Frontal cortex (tissue), 4 donors: ENCODE data around the gene KIAA0040. TPM values are rescaled to one million over a fixed set of nuclear protein-coding genes. Genes with fewer than 3 reads are reported as not detected.

ENCODE experiments used
- DNase-seq, 2 donors: peaks; one replicate each; pipeline ENCODE4 v3.0.0; 2012; ENCODE audit warnings: low spot score in 2 of 2
- FAIRE-seq: peaks from 2 replicates; lab custom pipeline; 2012; peaks lifted over from hg19 to GRCh38; lab: Jason Lieb, UNC
- total RNA-seq: library from RNA; depleted of rRNA; stranded (reverse); fragments of >200 nt; gene quantifications from one replicate; pipeline ENCODE4 v1.2.3, GENCODE V29; 2014
- donor health status: control.
- donor health status: control.
- donor health status: control.

KIAA0040 gene
- total RNA-seq, 1 donor from 2014 or later: 0.41 TPM

DNA sequence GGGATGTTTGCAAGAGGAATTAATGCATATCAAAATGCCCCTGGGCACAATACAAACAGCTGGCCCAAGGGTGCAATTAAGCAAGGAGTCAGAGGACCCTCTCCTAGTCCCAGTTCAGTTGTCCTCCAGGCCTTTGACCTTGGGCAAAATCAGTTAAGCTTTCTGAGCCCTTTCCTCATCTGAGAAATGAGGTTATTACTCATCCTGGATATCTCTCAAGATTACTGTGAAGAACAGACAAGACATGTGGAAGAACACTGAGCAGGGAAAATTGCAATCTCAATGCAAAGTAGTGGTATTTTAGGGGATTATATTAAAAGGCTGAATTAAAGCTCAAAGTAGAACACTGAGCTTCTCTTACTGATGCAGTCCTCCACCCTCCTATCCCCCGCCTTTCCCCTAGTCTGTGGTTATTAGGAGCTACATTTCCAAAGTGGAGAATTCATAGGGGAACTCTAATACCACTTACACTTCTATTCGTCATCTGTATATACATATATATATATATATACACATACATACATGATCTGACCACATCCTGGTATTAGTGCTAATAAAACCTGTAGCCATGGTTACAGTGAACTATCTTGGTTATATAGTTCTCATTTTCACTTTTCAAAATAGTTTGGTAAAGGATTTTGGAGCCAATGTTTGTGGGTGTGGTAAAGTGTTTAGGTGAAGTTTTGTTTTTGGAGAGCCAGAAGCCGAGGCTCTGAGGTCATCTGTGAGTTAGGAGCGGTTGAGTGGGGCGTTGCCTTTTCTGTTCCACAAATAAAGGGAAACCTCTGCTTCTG, 18.1 kb downstream of the KIAA0040 start:
- DNase-seq (no peak), FAIRE-seq (no peak)

- FAIRE-seq: no peak
- DNase-seq: no peak
Observed at GRCh38 chr1:175173531-175173930, 19.0 kb downstream of the KIAA0040 start.

GRCh38 chr1:175172503-175172902, 20.1 kb downstream of the KIAA0040 start:
- no peak for FAIRE-seq
- no peak for DNase-seq

- no peak for FAIRE-seq
- no peak for DNase-seq
Observed at GRCh38 chr1:175171036-175171913, 21.3 kb downstream of the KIAA0040 start.

DNA sequence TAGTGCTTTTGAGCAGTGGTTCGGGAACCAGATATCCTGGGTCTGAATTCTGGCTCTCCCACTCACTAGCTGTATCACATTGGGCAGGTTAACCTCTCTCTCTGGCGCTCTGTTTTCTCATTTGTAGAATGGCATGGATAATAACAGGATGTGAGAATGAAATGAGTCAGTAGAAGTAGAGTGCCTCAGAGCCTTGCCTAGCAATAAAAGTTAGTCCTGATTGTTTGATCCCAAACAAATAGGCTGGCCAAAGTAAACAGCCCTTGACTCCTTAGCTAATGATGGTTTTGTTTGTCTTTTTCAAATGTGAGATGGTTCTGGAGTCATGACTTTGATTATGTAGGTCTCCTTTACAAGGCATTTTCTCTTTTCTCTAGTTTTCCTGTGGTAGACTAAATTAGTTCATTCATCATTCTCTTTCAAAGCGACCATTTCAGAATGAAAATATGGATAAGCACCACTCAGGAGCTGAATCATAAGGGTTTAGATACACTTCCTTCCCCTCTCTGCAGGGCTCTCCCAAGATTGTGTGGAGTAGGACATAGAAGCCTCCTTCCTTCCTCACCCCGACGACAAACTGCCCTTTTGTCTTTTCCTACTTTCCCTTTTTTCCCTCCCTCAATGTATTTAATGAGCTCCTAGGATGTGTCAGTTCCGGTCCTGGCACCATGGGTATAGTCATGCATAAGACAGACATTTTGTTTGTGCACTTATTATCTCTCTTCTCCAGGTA, 23.1 kb downstream of the KIAA0040 start:
- FAIRE-seq: no peak
- no peak for DNase-seq

DNA sequence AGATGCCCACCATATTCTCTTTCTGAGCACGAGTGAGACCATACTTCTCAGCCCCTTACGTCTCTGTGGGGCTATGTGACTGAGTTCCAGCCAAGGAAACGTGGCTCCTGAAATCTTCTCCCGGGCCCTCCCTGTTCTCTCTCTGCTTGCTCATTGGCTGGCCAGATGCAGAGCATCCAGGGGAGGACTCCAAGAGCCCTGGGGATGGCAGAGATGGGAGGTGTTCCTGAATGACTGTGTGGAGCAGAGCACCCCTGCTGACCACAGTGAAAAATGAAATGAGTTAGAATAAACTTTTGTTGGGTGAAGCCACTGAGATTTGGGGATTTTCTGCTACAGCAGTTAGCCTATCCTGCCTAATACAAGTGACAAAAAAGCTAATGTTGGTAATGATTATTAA, 23.8 kb downstream of the KIAA0040 start:
- no peak for DNase-seq
- FAIRE-seq: no peak

- FAIRE-seq (no peak), DNase-seq (no peak)
Observed at GRCh38 chr1:175167861-175168260, 24.7 kb downstream of the KIAA0040 start.

- no peak for FAIRE-seq
Observed at GRCh38 chr1:175166746-175167145, 25.8 kb downstream of the KIAA0040 start.

DNA sequence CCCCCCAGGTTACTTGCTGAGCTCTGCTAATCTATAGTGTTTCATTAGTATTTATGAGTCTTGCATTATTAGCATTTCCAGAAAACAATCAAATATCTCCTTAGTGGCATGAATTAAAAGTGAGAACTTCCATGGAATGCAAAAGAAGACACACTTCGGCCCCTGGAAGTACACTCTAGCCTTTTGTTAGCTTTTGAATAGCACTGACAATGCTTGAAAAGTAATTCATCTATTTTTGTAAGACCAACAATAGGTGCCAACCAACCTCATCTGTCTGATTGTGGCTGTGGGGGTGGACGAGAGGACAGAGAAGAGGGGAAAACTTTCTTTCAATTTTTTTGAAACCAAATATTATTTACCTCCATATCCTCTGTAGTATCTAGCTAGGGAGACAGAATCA, 27.8 kb downstream of the KIAA0040 start:
- no peak for DNase-seq
- no peak for FAIRE-seq

More at GRCh38 chr1:175166746-175167145, 25.8 kb downstream of the KIAA0040 start:
- DNase-seq: no peak

- no peak for FAIRE-seq
- DNase-seq: no peak
Observed at GRCh38 chr1:175163702-175164101, 28.9 kb downstream of the KIAA0040 start.

DNA sequence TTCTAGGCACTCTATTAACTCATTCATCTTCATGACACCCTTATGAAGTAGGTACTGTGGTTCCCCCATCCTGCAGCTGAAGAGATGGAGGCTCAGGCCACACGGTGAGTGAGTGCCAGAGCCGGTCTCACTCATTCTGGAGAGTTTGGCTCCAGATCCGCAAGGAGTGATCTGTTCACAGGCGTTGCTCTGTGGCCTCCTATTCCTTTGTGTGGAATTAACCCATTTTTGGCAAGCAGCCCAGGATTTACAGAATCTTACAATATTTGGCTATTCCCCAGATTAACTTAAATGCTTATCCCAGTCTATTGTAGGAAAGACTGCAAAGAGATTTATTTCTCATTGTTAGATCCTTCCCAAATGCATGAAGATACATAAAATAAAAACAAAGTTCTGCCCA, 29.6 kb downstream of the KIAA0040 start:
- DNase-seq (no peak), FAIRE-seq (no peak)

GRCh38 chr1:175158170-175158591, 34.4 kb downstream of the KIAA0040 start:
- FAIRE-seq (no peak), DNase-seq (no peak)

DNA sequence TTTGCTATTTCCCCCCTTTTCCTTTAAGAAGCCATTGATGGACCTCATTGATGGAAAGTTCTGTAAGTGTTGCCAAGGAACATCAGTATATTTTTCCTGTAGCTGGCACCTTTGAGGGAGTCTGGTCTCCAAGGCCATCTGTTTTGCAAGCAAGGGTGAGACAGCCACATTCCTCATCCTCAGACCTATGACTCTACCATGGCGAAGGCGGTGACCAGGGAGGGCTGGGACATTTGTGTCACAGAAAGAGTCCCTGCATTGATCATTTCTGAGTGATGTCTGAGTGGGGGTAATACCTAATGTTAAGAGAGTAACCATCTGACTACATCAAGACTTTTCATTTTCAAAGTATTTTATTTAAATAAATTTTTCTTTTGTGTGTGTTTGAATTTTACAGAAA, 35.4 kb downstream of the KIAA0040 start:
- DNase-seq (no peak), FAIRE-seq (no peak)

DNA sequence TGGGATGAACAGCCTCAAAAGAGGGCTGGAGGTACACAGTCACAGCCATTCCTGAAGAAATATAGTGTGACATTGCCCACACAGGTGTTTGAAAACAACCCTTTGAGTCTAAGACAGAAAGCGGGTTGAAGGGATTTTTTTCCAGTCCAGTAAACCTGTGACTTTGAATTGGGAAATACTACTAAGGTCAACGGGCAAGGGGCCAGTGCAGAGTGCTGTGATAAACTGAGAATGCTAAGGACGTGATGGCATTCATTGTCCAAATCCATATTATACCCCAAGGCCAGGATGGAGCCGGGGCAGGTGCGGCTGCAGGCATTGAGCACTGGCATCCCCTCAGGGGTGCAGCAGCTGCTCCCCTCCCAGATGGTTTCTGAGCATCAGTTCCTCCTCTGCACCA, 36.6 kb downstream of the KIAA0040 start:
- no peak for DNase-seq
- no peak for FAIRE-seq

DNA sequence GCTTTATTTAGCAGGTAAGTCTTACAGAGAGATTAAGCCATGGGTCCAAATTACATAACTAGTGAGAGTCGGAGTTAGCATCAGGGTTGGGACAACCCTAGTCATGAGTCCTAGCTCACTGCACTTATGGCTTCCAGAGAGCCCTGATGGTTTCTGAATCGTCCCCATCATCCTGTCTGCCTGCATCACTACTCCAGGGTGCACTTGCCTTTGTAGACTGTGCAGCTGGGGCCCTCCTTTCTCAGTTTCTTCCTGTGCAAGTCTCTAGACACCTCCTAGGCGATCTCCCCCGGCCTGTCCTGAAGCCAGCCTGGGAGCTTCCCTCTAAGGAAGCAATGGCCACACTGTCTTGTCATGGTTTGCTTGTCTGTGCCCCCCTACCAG, 37.1 kb downstream of the KIAA0040 start:
- no peak for FAIRE-seq
- no peak for DNase-seq

GRCh38 chr1:175154629-175155472, 37.7 kb downstream of the KIAA0040 start:
- FAIRE-seq: no peak
- peak; percentile 14 to 55 for DNase-seq

DNA sequence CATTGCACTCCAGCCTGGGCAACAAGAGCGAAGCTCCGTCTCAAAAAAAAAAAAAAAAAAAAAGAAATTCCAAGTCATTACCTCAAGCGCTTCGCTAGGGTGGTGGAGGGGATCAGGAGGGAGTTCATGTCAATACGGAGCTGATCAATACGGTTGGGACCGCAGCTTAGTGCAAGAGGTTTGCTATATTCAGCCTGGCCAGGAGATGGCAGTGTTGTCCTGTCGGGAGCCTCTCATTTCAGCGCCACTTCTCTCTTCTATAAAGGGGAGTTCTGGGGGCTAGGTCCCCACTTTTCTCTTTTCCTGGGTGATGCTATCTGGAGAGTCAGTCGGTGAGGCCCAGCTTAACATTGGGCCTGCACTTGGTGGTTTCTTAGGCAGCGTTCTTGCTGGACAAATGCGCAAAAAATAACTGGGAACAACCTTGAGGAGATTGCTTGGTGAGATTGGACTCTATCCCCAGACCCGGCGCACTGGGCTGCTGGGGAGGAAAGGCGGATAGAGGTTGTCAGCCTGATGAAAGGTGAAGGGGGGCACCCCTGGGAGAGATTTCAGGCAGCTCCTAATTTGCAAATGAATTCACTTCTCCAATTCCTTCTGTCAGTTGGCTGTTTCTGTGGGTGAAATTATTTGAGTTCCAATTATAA, 40.4 kb downstream of the KIAA0040 start:
- FAIRE-seq (no peak), DNase-seq (peak; percentile 19 to 63)

DNA sequence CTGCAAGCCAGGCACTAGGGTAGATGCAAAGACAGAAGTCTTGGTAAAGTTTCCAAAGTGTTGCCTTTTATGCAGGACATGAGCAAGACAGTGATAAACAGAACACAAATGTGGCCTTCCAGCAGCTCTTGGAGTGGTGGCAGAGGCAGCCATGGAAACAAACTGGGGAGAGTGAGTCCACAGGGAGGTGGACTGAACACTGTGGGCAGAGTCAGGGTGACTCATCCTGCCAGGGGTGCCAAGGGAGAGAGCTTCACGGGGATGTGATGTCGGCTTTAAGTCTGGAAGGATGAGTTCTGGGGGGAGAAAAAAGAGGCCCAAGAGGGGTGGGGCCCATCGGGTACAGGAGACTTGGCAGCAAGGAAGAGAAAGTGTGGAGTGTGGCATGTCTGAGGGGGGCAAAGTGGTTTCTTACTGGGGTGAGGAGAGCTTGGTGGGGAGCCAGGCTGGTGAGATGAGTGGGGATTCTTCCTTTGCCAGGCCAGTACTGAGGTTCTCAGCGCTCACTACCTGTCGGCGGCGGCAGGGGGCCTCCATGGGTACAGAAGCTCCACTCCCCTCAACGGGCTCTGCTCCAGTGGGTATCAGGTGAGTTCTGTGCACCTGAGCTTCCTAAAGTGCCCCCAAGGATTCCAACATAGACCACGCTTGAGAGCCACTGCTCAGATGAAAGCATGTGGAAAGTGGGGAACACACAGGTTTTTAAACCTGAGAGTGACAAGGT, 41.8 kb downstream of the KIAA0040 start:
- FAIRE-seq (no peak), DNase-seq (peak in 1 of 2 donors; percentile 42)
